HG02759 (cell line): ENCODE results near the gene CHADL.
"Not testable (repeated sequence)": the region's sequence is repeated elsewhere in the genome, so short reads cannot be mapped to it uniquely, and the experiment has no call there.

Experiments used
- ATAC-seq: cut with Tn5 transposase; IDR thresholded peaks from one replicate; pipeline ENCODE4 v1.9.1; 2021; ENCODE audit warnings: mild to moderate bottlenecking, moderate library complexity; ENCODE audit not compliant: unreplicated experiment

The CHADL gene

DNA sequence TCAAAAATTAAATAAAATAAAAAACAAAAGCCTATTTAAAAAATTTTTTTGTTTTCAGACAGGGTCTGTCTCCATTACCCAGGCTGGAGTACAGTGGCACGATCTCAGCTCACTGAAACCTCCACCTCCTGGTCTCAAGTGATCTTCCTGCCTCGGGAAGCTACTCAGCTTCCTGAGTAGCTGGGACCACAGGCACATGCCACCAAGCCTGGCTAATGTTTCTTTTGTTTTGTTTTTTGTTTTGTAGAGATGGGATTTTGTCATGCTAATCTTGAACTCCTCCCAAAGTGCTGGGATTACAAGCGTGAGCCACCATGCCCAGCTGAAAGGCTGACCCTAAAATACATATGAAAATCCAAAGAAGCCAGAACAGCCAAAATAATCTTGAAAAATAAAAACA lies 56.1 kb downstream of the CHADL start:
- ATAC-seq: no peak

- no peak for ATAC-seq
Observed at GRCh38 chr22:41181349-41182241, 59.1 kb downstream of the CHADL start.

- no peak for ATAC-seq
Observed at GRCh38 chr22:41180926-41181325, 59.8 kb downstream of the CHADL start.

DNA sequence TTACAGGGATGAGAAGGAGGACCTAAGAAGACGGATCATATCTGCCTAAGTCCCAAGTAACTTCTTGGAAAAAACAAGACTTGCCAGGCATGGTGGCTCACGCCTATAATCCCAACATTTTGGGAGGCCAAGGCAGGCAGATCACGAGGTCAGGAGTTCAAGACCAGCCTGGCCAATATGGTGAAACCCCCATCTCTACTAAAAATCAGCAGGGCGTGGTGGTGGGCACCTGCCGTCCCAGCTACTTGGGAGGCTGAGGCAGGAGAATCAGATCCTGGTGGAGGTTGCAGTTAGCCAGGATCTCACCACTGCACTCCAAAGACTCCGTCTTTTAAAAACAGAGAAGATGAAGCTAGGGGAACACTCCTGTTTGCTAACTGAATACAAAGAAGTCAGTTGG lies 60.4 kb downstream of the CHADL start:
- ATAC-seq: not testable (repeated sequence)
